HUES64 (cell line): ENCODE results near the gene COL4A4.

Experiments used
- H3K27ac ChIP-seq: 2 replicates; pipeline ENCODE4 v1.7.0; 2013; ENCODE audit warnings: low read depth, low read length, inconsistent platforms
- H3K27me3 ChIP-seq: 2 replicates; pipeline ENCODE4 v1.6.1; 2013; ENCODE audit warnings: mild to moderate bottlenecking, low read length; ENCODE audit not compliant: insufficient read depth
- H3K36me3 ChIP-seq: 2 replicates; pipeline ENCODE4 v1.6.1; 2013; ENCODE audit warnings: mild to moderate bottlenecking, low read length; ENCODE audit not compliant: insufficient read depth
- H3K4me1 ChIP-seq: 2 replicates; pipeline ENCODE4 v1.6.1; 2013; ENCODE audit warnings: mild to moderate bottlenecking, low read length, moderate library complexity; ENCODE audit not compliant: insufficient read depth
- H3K4me3 ChIP-seq: 2 replicates; pipeline ENCODE4 v1.5.1; 2013; ENCODE audit warnings: mild to moderate bottlenecking, low read length, moderate library complexity
- H3K9ac ChIP-seq: 2 replicates; pipeline ENCODE4 v1.6.1; 2013; ENCODE audit warnings: mild to moderate bottlenecking, low read depth, low read length
- H3K9me3 ChIP-seq: 2 replicates; pipeline ENCODE4 v1.6.1; 2013; ENCODE audit warnings: low read depth, low read length; ENCODE audit not compliant: insufficient read depth
- WGBS: fragments of 150-250, 120-280 bp; methylation state at CpG from one replicate; pipeline ENCODE4 v1.1.7; 2013; ENCODE audit warnings: missing lambda C conversion rate; 5-methylcytosine and 5-hydroxymethylcytosine counted together

Gene COL4A4

DNA sequence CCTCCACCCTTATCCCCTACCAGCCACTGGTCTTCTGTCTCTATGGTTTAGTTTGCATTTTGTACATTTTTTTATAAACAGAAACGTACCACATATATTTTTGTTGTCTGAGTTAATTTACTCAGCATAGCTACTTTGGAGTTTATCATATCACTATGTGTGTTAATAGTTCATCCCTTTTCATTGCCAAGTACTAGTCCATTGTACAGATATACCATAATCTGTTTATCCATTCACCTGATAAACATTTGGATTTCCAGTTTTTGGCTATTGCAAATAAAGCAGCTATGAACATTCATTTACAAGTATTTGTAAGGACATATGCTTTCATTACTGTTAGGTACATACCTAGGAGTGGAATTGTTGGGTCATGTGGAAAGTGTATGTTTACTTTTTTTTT lies 204.6 kb downstream of the COL4A4 start:
- Histone ChIP-seq H3K4me1 (peaks cover 14% of the 10 kb centered on the region; the same call in 1 of the 2 replicates), H3K36me3 (no peaks in the 10 kb centered on the region), H3K27ac (no peak overlapping the region), H3K27me3 (no peaks in the 10 kb centered on the region), H3K9ac (no peak overlapping the region), H3K4me3 (no peak overlapping the region), H3K9me3 (peaks cover 12% of the 10 kb centered on the region; the same call in 1 of the 2 replicates)
- WGBS = no CpG with 5 or more reads among the region's 1 CpG

DNA sequence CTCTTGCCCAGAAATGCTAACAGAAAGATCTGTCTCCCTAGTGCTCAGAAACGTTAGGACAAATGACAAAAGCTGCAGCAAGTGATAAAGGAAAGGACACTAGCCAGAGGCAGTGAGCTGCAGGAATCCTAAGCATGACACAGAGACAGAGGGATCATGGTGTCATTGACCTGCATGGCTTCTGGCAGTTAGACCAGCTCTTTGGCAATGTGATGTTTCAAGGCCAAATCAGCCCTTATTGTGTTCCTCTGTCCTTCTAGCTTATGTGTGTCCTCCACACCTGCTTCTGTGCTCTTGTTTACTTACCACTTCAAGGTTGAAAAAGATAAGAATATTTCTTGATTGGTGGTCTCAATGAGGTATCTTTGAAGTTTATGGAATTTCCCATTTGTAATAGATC lies 207.3 kb downstream of the COL4A4 start:
- H3K4me1 ChIP-seq = no peaks in the 10 kb centered on the region
- no peaks in the 10 kb centered on the region for H3K27me3 ChIP-seq
- 52% methylated on average over 1 of the region's 1 CpG for WGBS
- H3K4me3 ChIP-seq = no peak overlapping the region
- H3K36me3 ChIP-seq = no peaks in the 10 kb centered on the region
- peaks cover 12% of the 10 kb centered on the region; the same call in 1 of the 2 replicates for H3K9me3 ChIP-seq
- H3K27ac ChIP-seq = no peak overlapping the region
- H3K9ac ChIP-seq = no peak overlapping the region

DNA sequence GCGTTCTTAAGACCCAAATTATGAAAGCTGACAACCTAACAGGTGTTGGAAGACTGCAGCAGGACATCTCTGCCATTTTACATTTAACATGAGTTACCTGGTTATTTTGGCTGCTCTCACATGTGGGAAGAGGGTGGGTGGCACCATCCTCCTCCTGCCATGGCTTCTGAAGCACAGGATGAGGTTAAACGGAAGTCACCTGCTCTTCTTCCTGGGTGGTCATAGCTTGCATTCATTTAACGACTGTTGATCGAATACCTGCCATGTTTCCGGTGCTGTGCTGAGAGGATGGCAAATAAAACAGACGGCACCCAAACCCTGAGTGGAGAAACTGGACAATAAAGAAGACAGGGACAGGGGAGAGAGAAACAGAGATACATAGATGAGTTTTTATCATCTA lies 210.2 kb downstream of the COL4A4 start:
- peaks cover 5% of the 10 kb centered on the region; the same call in 1 of the 2 replicates for H3K9me3 ChIP-seq
- H3K4me3 ChIP-seq = no peak overlapping the region
- H3K4me1 ChIP-seq = no peaks in the 10 kb centered on the region
- H3K9ac ChIP-seq = no peak overlapping the region
- 91% methylated on average over 6 of the region's 6 CpGs for WGBS
- no peak overlapping the region for H3K27ac ChIP-seq
- H3K27me3 ChIP-seq = no peaks in the 10 kb centered on the region
- no peaks in the 10 kb centered on the region for H3K36me3 ChIP-seq

DNA sequence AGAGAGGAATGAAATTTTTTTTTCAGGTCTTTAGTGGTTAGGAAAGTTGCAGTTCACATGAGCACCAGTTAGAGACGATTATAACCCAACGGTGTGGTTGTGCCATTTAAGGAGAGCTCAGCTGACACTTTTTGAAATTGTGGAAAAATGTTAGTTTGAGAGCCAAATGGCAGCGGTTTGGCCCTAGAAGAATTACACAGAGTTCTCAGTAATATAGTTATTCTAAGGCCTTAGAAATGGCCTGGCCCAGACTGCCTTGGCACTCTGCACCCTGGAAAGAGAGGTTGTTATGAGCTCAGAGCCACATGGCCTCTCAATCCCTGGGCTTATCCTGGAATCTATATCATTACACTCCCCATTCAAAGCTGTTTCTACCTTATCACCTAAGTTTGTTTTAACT lies 210.8 kb downstream of the COL4A4 start:
- H3K9me3 ChIP-seq = peaks cover 2% of the 10 kb centered on the region; the same call in 1 of the 2 replicates
- H3K4me3 ChIP-seq = no peak overlapping the region
- no peak overlapping the region for H3K27ac ChIP-seq
- H3K4me1 ChIP-seq = no peaks in the 10 kb centered on the region
- no peaks in the 10 kb centered on the region for H3K36me3 ChIP-seq
- 100% methylated on average over 3 of the region's 3 CpGs for WGBS
- H3K9ac ChIP-seq = no peak overlapping the region
- no peaks in the 10 kb centered on the region for H3K27me3 ChIP-seq
